ENCODE data around the gene TCF12. TPM values are rescaled to one million over a fixed set of nuclear protein-coding genes. Genes with fewer than 3 reads are reported as not detected.

Gene TCF12
- polyA plus RNA-seq, 3 donors = 15.8 to 52.5 (median 27.6) TPM

- Histone ChIP-seq H3K4me1 (ENCODE audit: control insufficient read depth in 1 of 2, insufficient read depth in 2 of 2, low read length in 2 of 2) (peaks cover 0 to 3% of the 10 kb centered on the region in 2 donors), H4K20me1 (ENCODE audit: insufficient read depth, low read length) (peaks cover 77% of the 10 kb centered on the region), H3K27ac (ENCODE audit: low read depth in 1 of 2, low read length in 2 of 2) (no peak overlapping the region), H3K36me3 (replicated peaks in 1 of 2; ENCODE audit: control insufficient read depth in 1 of 2, insufficient read depth in 2 of 2, low read length in 2 of 2) (no peaks in the 10 kb centered on the region), H3K4me3 (replicated peaks in 1 of 3; ENCODE audit: low read depth in 2 of 3, low read length in 3 of 3) (no peak overlapping the region), H3K9me3 (replicated peaks in 1 of 2; ENCODE audit: control insufficient read depth in 1 of 2, insufficient read depth in 1 of 2, low read length in 2 of 2) (no peaks in the 10 kb centered on the region), H3K27me3 (ENCODE audit: control insufficient read depth in 2 of 2, insufficient read depth in 2 of 2, low read length in 2 of 2) (no peaks in the 10 kb centered on the region), H2AFZ (ENCODE audit: insufficient read depth, low read depth, low read length, poor library complexity, severe bottlenecking) (no peak overlapping the region), H3K9ac (ENCODE audit: insufficient read depth, low read length, poor library complexity, severe bottlenecking) (no peak overlapping the region), H3K4me2 (replicated peaks; ENCODE audit: extremely low read depth, low read length, poor library complexity, severe bottlenecking) (no peak overlapping the region), H3K79me2 (ENCODE audit: insufficient read depth, low read length) (peaks cover 59% of the 10 kb centered on the region)
- WGBS (ENCODE audit: insufficient coverage) = 100% methylated on average over 2 of the region's 2 CpGs
- Mint-ChIP-seq H3K27ac (no peak overlapping the region), H3K27me3 (ENCODE audit: low read depth in 3 of 3) (no peaks in the 10 kb centered on the region), H3K4me3 (no peak overlapping the region), H3K36me3 (peaks cover 0 to 3% of the 10 kb centered on the region in 2 donors), H3K4me1 (peaks cover 15% of the 10 kb centered on the region), H3K9me3 (no peaks in the 10 kb centered on the region)
- DNase-seq = no peak
- no peak for TF ChIP-seq CTCF (IDR thresholded peaks at IDR 0.05)
- intact Hi-C loops (cut with micrococcal nuclease) = no loop called here
Observed at GRCh38 chr15:57038040-57038439, 119.6 kb downstream of the TCF12 start.

- WGBS (ENCODE audit: insufficient coverage) = 100% methylated on average over 2 of the region's 5 CpGs
- no peak overlapping the region for H3K27ac ChIP-seq (ENCODE audit: low read depth in 1 of 2, low read length in 2 of 2)
- H3K9me3 Mint-ChIP-seq = no peaks in the 10 kb centered on the region
- H3K27me3 ChIP-seq (ENCODE audit: control insufficient read depth in 2 of 2, insufficient read depth in 2 of 2, low read length in 2 of 2) = no peaks in the 10 kb centered on the region
- no peak overlapping the region for H3K4me3 ChIP-seq (replicated peaks in 1 of 3; ENCODE audit: low read depth in 2 of 3, low read length in 3 of 3)
- H3K4me3 Mint-ChIP-seq = no peak overlapping the region
- H4K20me1 ChIP-seq (ENCODE audit: insufficient read depth, low read length) = peaks cover 76% of the 10 kb centered on the region
- H2AFZ ChIP-seq (ENCODE audit: insufficient read depth, low read depth, low read length, poor library complexity, severe bottlenecking) = no peak overlapping the region
- H3K4me2 ChIP-seq (replicated peaks; ENCODE audit: extremely low read depth, low read length, poor library complexity, severe bottlenecking) = no peak overlapping the region
- DNase-seq = no peak
- peaks cover 15% of the 10 kb centered on the region for H3K4me1 Mint-ChIP-seq
- TF ChIP-seq CTCF (IDR thresholded peaks at IDR 0.05) = no peak
- H3K36me3 ChIP-seq (replicated peaks in 1 of 2; ENCODE audit: control insufficient read depth in 1 of 2, insufficient read depth in 2 of 2, low read length in 2 of 2) = no peaks in the 10 kb centered on the region
- peaks cover 0 to 3% of the 10 kb centered on the region in 2 donors for H3K4me1 ChIP-seq (ENCODE audit: control insufficient read depth in 1 of 2, insufficient read depth in 2 of 2, low read length in 2 of 2)
- H3K27ac Mint-ChIP-seq = no peak overlapping the region
- H3K9me3 ChIP-seq (replicated peaks in 1 of 2; ENCODE audit: control insufficient read depth in 1 of 2, insufficient read depth in 1 of 2, low read length in 2 of 2) = no peaks in the 10 kb centered on the region
- no peak overlapping the region for H3K9ac ChIP-seq (ENCODE audit: insufficient read depth, low read length, poor library complexity, severe bottlenecking)
- H3K27me3 Mint-ChIP-seq (ENCODE audit: low read depth in 3 of 3) = no peaks in the 10 kb centered on the region
- H3K36me3 Mint-ChIP-seq = peaks cover 0 to 3% of the 10 kb centered on the region in 2 donors
- intact Hi-C loops (cut with micrococcal nuclease) = no loop called here
- H3K79me2 ChIP-seq (ENCODE audit: insufficient read depth, low read length) = peaks cover 54% of the 10 kb centered on the region
Observed at GRCh38 chr15:57038496-57038895, 120.1 kb downstream of the TCF12 start.

Measured in CD14-positive monocyte (primary cell).